Liver (tissue), 9 donors: ENCODE data around the gene RUNDC1. TPM values are rescaled to one million over a fixed set of nuclear protein-coding genes. Genes with fewer than 3 reads are reported as not detected.
A peak's percentile ranks its signal among the peaks of the same experiment; 100 is the strongest.

Source experiments
- DNase-seq: peaks from one replicate; pipeline ENCODE4 v3.0.0-alpha.2; 2017; ENCODE audit warnings: low spot score
- H3K27ac ChIP-seq, 2 donors: one replicate each; pipeline ENCODE4 v1.7.0; 2013; ENCODE audit warnings: inconsistent platforms in 2 of 2, low read length in 2 of 2, control low read depth in 1 of 2, low read depth in 1 of 2, mild to moderate bottlenecking in 1 of 2
- H3K27me3 ChIP-seq, 4 donors: one replicate each; pipeline versions ENCODE4 v1.6.1 to v1.7.0; 2013; ENCODE audit warnings: low read length in 3 of 4, inconsistent platforms in 1 of 4, mild to moderate bottlenecking in 1 of 4, moderate library complexity in 1 of 4; ENCODE audit not compliant: control insufficient read depth in 4 of 4, insufficient read depth in 4 of 4
- H3K36me3 ChIP-seq, 4 donors: one replicate each; pipeline versions ENCODE4 v1.6.1 to v1.7.0; 2013; ENCODE audit warnings: low read length in 3 of 4, mild to moderate bottlenecking in 3 of 4, low read depth in 1 of 4, moderate library complexity in 1 of 4; ENCODE audit not compliant: control insufficient read depth in 4 of 4, insufficient read depth in 3 of 4
- H3K4me1 ChIP-seq, 4 donors: one replicate each; pipeline versions ENCODE4 v1.6.1 to v1.7.0; 2013; ENCODE audit warnings: low read length in 3 of 4, mild to moderate bottlenecking in 3 of 4, moderate library complexity in 1 of 4; ENCODE audit not compliant: control insufficient read depth in 4 of 4, insufficient read depth in 4 of 4
- H3K4me3 ChIP-seq, 3 donors: one replicate each; pipeline versions ENCODE4 v1.6.1 to v1.7.0; 2013; ENCODE audit warnings: low read length in 3 of 3, control low read depth in 1 of 3, low read depth in 1 of 3, mild to moderate bottlenecking in 1 of 3
- H3K9ac ChIP-seq, 2 donors: one replicate each; pipeline ENCODE4 v1.7.0; 2013; ENCODE audit warnings: low read length in 2 of 2, mild to moderate bottlenecking in 2 of 2, moderate library complexity in 2 of 2, control low read depth in 1 of 2, low read depth in 1 of 2
- H3K9me3 ChIP-seq, 4 donors: one replicate each; pipeline versions ENCODE4 v1.6.1 to v1.7.0; 2013; ENCODE audit warnings: low read length in 3 of 4; ENCODE audit not compliant: control insufficient read depth in 4 of 4
- CTCF ChIP-seq: fragments of 150-350 bp; IDR thresholded peaks from 2 replicates; pipeline ENCODE4 v1.5.1; 2017; ENCODE audit warnings: improper control_type of control experiment, low read depth, low read length; ENCODE audit not compliant: missing input control
- EGR1 ChIP-seq, 2 donors: IDR thresholded peaks; 2 replicates each; pipeline ENCODE4 v1.6.1; 2016 to 2018; ENCODE audit warnings: antibody characterized with exemption in 2 of 2, low read depth in 2 of 2
- FOXA2 ChIP-seq: IDR thresholded peaks from 2 replicates; pipeline ENCODE4 v1.6.1; 2016; ENCODE audit warnings: antibody characterized with exemption
- GABPA ChIP-seq, 2 donors: IDR thresholded peaks in 1 of 2; conservative IDR thresholded peaks in 1 of 2; 2 replicates each; pipeline ENCODE4 v1.6.1; 2016; ENCODE audit warnings: antibody characterized with exemption in 2 of 2, mild to moderate bottlenecking in 1 of 2, moderate library complexity in 1 of 2
- HNF4A ChIP-seq, 2 donors: conservative IDR thresholded peaks; 2 replicates each; pipeline ENCODE4 v1.6.1; 2016; ENCODE audit warnings: antibody characterized with exemption in 2 of 2, mild to moderate bottlenecking in 2 of 2
- HNF4G ChIP-seq: IDR thresholded peaks from 2 replicates; pipeline ENCODE4 v1.6.1; 2016; ENCODE audit warnings: antibody characterized with exemption
- JUND ChIP-seq, 2 donors: IDR thresholded peaks; 2 replicates each; pipeline ENCODE4 v1.6.1; 2016; ENCODE audit warnings: antibody characterized with exemption in 2 of 2
- NR2F2 ChIP-seq: IDR thresholded peaks from 2 replicates; pipeline ENCODE4 v1.6.1; 2016; ENCODE audit warnings: antibody characterized with exemption
- RAD21 ChIP-seq, 2 donors: IDR thresholded peaks; 2 replicates each; pipeline ENCODE4 v1.6.1; 2016; ENCODE audit warnings: antibody characterized with exemption in 2 of 2, mild to moderate bottlenecking in 2 of 2
- RXRA ChIP-seq, 2 donors: IDR thresholded peaks; 2 replicates each; pipeline ENCODE4 v1.6.1; 2017 to 2018; ENCODE audit warnings: antibody characterized with exemption in 2 of 2, mild to moderate bottlenecking in 1 of 2
- SP1 ChIP-seq: IDR thresholded peaks from 2 replicates; pipeline ENCODE4 v1.6.1; 2018; ENCODE audit warnings: antibody characterized with exemption, mild to moderate bottlenecking
- TAF1 ChIP-seq: conservative IDR thresholded peaks from 2 replicates; pipeline ENCODE4 v1.6.1; 2016; ENCODE audit warnings: antibody characterized with exemption, mild to moderate bottlenecking
- YY1 ChIP-seq: IDR thresholded peaks from 2 replicates; pipeline ENCODE4 v1.6.1; 2016; ENCODE audit warnings: antibody characterized with exemption, mild to moderate bottlenecking
- WGBS: extraction: QIAGEN DNeasy Blood & Tissue Kit; methylation state at CpG from one replicate; pipeline ENCODE4 v1.1.7; 2013; 5-methylcytosine and 5-hydroxymethylcytosine counted together
- polyA plus RNA-seq, 2 donors: library from polyadenylated mRNA; stranded (reverse) in 1 of 2; unstranded in 1 of 2; fragments of 200-250 nt in 1 of 2; fragments of >200 nt in 1 of 2; fragmentation: Nextera tagmentation in 1 of 2; extraction: Ambion mirVana in 1 of 2; gene quantifications; one replicate each; pipeline versions ENCODE4 v1.2.1 to v1.2.3, GENCODE V29; 2013 to 2015
- total RNA-seq, 2 donors: library from RNA; depleted of rRNA; stranded (reverse); fragments of >200 nt; gene quantifications; one replicate each; pipeline ENCODE4 v1.2.3, GENCODE V29; 2014
- TF ChIP-seq, protein P1 (sequence below): IDR thresholded peaks from 2 replicates; pipeline ENCODE4 v1.6.1; 2016; ENCODE audit warnings: antibody characterized with exemption, mild to moderate bottlenecking
- TF ChIP-seq, protein P2 (sequence below): IDR thresholded peaks from 2 replicates; pipeline ENCODE4 v1.6.1; 2016; ENCODE audit warnings: antibody characterized with exemption
- donor health status: healthy.
- donor health status: healthy.
- donor health status: healthy.
- donor health status: healthy.
- donor health status: healthy.

The RUNDC1 gene
- total and polyA plus RNA-seq, 4 donors, result 2.9 to 8.1 (median 4.4) TPM

DNA sequence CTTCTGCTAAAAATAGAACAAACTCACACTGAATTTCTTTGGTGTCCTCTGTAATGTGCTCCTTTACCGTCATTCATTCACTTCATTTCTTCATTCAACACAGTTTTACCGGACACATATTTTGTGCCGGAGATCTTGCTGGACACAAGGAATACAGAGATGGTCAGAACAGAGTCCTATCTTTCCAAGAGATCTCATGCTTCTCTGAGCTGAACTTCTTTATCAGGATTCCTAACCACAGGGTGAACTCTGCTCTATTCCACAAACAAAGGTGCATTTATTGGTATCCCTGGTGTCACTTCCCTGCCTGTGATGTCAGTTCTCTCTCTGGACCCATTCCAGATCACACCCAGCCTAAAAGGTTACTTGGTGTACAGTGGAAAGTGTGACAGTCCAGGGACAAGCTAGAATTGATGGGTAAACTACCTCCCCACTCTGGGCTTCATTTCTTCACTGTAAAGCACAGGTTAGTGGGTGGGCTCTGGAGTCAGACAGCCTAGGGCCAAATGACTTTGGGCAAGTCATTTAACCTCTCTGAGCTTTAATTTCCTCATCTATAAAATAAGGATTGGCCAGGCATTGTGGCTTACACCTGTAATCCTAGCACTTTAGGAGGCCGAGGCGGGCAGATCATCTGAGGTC, 30.4 kb downstream of the RUNDC1 start (continued):
- TF ChIP-seq RXRA (IDR thresholded peaks at IDR 0.05), result peak; percentile 79 to 86

- Histone ChIP-seq H3K4me3 (no peak overlapping the region), H3K9me3 (no peaks in the 10 kb centered on the region), H3K27me3 (no peaks in the 10 kb centered on the region), H3K9ac (no peak overlapping the region), H3K4me1 (peaks cover 0 to 12% (median 10%) of the 10 kb centered on the region in 4 donors), H3K27ac (no peak overlapping the region), H3K36me3 (peaks cover 1 to 28% (median 10%) of the 10 kb centered on the region in 4 donors)
- TF ChIP-seq JUND (IDR thresholded peaks at IDR 0.05) (no peak), NR2F2 (peak; percentile 52), YY1 (no peak)
- 87% methylated on average over 15 of the region's 15 CpGs for WGBS
- no peak for DNase-seq
Measured at GRCh38 chr17:43011728-43012472, 31.5 kb downstream of the RUNDC1 start.

DNA sequence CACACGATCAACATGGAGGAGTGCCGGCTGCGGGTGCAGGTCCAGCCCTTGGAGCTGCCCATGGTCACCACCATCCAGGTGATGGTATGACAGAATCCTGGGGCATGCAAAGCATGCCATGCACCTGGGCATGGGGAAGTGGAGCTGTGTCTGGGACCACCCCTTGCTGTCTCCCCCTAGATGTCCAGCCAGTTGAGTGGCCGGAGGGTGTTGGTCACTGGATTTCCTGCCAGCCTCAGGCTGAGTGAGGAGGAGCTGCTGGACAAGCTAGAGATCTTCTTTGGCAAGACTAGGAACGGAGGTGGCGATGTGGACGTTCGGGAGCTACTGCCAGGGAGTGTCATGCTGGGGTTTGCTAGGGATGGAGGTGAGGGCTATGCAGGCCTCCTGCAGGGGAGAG, 32.9 kb downstream of the RUNDC1 start:
- Histone ChIP-seq H3K4me3 (no peak overlapping the region), H3K9ac (no peak overlapping the region), H3K27ac (no peak overlapping the region), H3K36me3 (peaks cover 1 to 28% (median 10%) of the 10 kb centered on the region in 4 donors), H3K4me1 (peaks cover 0 to 11% (median 9%) of the 10 kb centered on the region in 4 donors), H3K9me3 (no peaks in the 10 kb centered on the region), H3K27me3 (no peaks in the 10 kb centered on the region)
- TF ChIP-seq JUND (IDR thresholded peaks at IDR 0.05) (no peak), HNF4G (no peak), EGR1 (IDR thresholded peaks at IDR 0.05; ENCODE audit: low read depth in 2 of 2) (no peak)
- TF ChIP-seq, protein P1, sequence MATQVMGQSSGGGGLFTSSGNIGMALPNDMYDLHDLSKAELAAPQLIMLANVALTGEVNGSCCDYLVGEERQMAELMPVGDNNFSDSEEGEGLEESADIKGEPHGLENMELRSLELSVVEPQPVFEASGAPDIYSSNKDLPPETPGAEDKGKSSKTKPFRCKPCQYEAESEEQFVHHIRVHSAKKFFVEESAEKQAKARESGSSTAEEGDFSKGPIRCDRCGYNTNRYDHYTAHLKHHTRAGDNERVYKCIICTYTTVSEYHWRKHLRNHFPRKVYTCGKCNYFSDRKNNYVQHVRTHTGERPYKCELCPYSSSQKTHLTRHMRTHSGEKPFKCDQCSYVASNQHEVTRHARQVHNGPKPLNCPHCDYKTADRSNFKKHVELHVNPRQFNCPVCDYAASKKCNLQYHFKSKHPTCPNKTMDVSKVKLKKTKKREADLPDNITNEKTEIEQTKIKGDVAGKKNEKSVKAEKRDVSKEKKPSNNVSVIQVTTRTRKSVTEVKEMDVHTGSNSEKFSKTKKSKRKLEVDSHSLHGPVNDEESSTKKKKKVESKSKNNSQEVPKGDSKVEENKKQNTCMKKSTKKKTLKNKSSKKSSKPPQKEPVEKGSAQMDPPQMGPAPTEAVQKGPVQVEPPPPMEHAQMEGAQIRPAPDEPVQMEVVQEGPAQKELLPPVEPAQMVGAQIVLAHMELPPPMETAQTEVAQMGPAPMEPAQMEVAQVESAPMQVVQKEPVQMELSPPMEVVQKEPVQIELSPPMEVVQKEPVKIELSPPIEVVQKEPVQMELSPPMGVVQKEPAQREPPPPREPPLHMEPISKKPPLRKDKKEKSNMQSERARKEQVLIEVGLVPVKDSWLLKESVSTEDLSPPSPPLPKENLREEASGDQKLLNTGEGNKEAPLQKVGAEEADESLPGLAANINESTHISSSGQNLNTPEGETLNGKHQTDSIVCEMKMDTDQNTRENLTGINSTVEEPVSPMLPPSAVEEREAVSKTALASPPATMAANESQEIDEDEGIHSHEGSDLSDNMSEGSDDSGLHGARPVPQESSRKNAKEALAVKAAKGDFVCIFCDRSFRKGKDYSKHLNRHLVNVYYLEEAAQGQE, result no peak
- TF ChIP-seq, protein P2, sequence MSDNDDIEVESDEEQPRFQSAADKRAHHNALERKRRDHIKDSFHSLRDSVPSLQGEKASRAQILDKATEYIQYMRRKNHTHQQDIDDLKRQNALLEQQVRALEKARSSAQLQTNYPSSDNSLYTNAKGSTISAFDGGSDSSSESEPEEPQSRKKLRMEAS, result no peak
- no peak for DNase-seq
- WGBS, result 93% methylated on average over 8 of the region's 8 CpGs

DNA sequence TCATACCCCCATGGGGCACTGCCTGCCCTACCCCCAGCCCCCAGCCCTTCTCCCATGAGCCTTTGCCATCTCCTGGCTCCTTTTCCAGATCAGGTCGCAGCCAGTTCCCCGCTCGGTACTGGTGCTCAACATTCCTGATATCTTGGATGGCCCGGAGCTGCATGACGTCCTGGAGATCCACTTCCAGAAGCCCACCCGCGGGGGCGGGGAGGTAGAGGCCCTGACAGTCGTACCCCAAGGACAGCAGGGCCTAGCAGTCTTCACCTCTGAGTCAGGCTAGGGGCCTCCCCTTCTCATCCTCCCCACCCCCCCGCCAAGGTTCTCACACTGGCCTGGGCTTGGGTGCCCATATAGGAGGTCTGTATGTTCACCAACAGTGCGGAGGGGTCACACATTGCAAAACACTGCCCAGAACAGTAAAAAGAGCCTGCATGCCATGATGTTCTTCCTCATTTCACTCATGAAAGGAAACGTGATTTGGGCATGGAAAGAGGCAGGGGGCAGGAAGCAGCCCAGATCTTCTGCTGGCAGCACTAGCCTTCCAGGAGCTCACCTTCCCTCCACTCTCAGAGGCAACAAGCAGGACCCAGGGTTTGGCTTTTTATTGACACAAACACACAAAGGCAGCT, 33.8 kb downstream of the RUNDC1 start:
- H3K9me3 ChIP-seq, result no peaks in the 10 kb centered on the region
- H3K27me3 ChIP-seq, result no peaks in the 10 kb centered on the region
- H3K27ac ChIP-seq, result no peak overlapping the region
- H3K36me3 ChIP-seq, result peaks cover 0 to 28% (median 10%) of the 10 kb centered on the region in 4 donors
- no peak for TF ChIP-seq SP1
- no peak for TF ChIP-seq TAF1
- TF ChIP-seq, protein P2, result no peak
- no peak for TF ChIP-seq FOXA2
- TF ChIP-seq RAD21 (IDR thresholded peaks at IDR 0.05), result no peak
- no peak for TF ChIP-seq GABPA (IDR thresholded peaks at IDR 0.05 in 1 of 2, conservative IDR thresholded peaks at IDR 0.05 in 1 of 2)
- no peak for TF ChIP-seq HNF4G
- TF ChIP-seq EGR1 (IDR thresholded peaks at IDR 0.05; ENCODE audit: low read depth in 2 of 2), result no peak
- no peak for TF ChIP-seq CTCF
- TF ChIP-seq HNF4A (conservative IDR thresholded peaks at IDR 0.05), result no peak
- no peak for TF ChIP-seq NR2F2
- H3K4me1 ChIP-seq, result peaks cover 0 to 11% (median 9%) of the 10 kb centered on the region in 4 donors
- no peak overlapping the region for H3K9ac ChIP-seq
- WGBS, result 88% methylated on average over 12 of the region's 12 CpGs
- no peak overlapping the region for H3K4me3 ChIP-seq
- DNase-seq, result no peak
